Ishikawa (cell line): Measurements from ENCODE around the gene SREK1IP1.

ENCODE experiments used
- CEBPB ChIP-seq: IDR thresholded peaks from 2 replicates; pipeline ENCODE4 v1.6.1; 2012
- CREB1 ChIP-seq: IDR thresholded peaks from 2 replicates; pipeline ENCODE4 v1.6.1; 2012; ENCODE audit warnings: low read depth
- EGR1 ChIP-seq: IDR thresholded peaks from 2 replicates; pipeline ENCODE4 v1.6.1; 2012
- EP300 ChIP-seq: IDR thresholded peaks from 2 replicates; pipeline ENCODE4 v1.6.1; 2012; ENCODE audit warnings: borderline replicate concordance
- FOXM1 ChIP-seq: IDR thresholded peaks from 2 replicates; pipeline ENCODE4 v1.6.1; 2012; ENCODE audit warnings: low read depth, borderline replicate concordance
- MAX ChIP-seq: IDR thresholded peaks from 2 replicates; pipeline ENCODE4 v1.6.1; 2012
- NFIC ChIP-seq: IDR thresholded peaks from 2 replicates; pipeline ENCODE4 v1.6.1; 2012
- RAD21 ChIP-seq: IDR thresholded peaks from 2 replicates; pipeline ENCODE4 v1.6.1; 2012; ENCODE audit warnings: low read depth
- TAF1 ChIP-seq: IDR thresholded peaks from 2 replicates; pipeline ENCODE4 v1.6.1; 2012; ENCODE audit warnings: low read depth, mild to moderate bottlenecking
- TCF12 ChIP-seq: IDR thresholded peaks from 2 replicates; pipeline ENCODE4 v1.6.1; 2012; ENCODE audit warnings: low read depth
- TEAD4 ChIP-seq: IDR thresholded peaks from 2 replicates; pipeline ENCODE4 v1.6.1; 2012
- USF1 ChIP-seq: IDR thresholded peaks from 2 replicates; pipeline ENCODE4 v1.6.1; 2012
- YY1 ChIP-seq: IDR thresholded peaks from 2 replicates; pipeline ENCODE4 v1.6.1; 2012; ENCODE audit warnings: low read depth
- ZBTB7A ChIP-seq: IDR thresholded peaks from 2 replicates; pipeline ENCODE4 v1.6.1; 2012; ENCODE audit warnings: low read depth
- TF ChIP-seq, protein P1 (sequence below): IDR thresholded peaks from 2 replicates; pipeline ENCODE4 v1.6.1; 2012; ENCODE audit warnings: low read depth, mild to moderate bottlenecking

The SREK1IP1 gene

DNA sequence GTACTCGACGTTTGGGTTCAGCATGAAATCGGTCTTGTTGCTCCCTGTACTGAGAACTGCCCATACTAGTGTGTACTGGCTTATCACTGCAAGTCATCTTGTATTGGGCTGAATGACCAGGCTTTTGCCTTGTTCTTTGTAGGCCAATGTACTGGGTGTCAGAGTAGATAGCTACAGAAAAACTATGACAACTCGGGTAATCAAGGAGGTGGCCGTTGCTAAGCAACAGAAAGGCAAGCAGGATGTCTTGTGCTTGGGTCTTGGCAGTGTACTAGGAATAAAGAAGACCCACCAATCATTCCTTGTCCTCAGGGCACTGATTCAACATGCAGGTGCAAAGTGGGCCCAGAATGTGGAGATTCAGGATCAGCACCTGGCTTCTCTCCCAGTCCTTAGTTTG is 90.1 kb downstream of the SREK1IP1 start:
- TF ChIP-seq CREB1 (no peak), TCF12 (no peak)

DNA sequence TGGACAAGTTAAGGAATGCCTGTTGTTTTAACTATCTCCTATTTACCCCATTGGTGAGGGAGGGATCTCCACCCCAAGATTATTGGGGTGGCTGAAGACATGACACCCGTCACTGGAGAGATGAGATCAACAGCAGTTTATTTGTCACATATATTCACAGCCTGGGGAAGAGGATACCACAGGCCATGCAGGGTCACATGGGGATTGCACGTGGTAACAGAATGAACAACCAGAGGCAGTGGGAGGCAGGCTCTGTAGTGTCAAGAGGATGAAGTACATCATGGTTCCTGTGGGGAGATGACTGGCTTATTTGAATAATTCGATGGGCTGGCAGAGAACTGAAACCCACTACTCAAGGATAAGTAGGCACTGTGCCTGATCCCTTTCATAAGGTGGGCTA is 96.8 kb downstream of the SREK1IP1 start:
- no peak for TF ChIP-seq TEAD4
- no peak for TF ChIP-seq ZBTB7A
- no peak for TF ChIP-seq NFIC
- no peak for TF ChIP-seq EP300
- TF ChIP-seq YY1: no peak
- TF ChIP-seq RAD21: no peak
- no peak for TF ChIP-seq EGR1
- TF ChIP-seq CREB1: no peak
- TF ChIP-seq TAF1: no peak
- TF ChIP-seq, protein P1, sequence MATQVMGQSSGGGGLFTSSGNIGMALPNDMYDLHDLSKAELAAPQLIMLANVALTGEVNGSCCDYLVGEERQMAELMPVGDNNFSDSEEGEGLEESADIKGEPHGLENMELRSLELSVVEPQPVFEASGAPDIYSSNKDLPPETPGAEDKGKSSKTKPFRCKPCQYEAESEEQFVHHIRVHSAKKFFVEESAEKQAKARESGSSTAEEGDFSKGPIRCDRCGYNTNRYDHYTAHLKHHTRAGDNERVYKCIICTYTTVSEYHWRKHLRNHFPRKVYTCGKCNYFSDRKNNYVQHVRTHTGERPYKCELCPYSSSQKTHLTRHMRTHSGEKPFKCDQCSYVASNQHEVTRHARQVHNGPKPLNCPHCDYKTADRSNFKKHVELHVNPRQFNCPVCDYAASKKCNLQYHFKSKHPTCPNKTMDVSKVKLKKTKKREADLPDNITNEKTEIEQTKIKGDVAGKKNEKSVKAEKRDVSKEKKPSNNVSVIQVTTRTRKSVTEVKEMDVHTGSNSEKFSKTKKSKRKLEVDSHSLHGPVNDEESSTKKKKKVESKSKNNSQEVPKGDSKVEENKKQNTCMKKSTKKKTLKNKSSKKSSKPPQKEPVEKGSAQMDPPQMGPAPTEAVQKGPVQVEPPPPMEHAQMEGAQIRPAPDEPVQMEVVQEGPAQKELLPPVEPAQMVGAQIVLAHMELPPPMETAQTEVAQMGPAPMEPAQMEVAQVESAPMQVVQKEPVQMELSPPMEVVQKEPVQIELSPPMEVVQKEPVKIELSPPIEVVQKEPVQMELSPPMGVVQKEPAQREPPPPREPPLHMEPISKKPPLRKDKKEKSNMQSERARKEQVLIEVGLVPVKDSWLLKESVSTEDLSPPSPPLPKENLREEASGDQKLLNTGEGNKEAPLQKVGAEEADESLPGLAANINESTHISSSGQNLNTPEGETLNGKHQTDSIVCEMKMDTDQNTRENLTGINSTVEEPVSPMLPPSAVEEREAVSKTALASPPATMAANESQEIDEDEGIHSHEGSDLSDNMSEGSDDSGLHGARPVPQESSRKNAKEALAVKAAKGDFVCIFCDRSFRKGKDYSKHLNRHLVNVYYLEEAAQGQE: no peak
- no peak for TF ChIP-seq MAX
- no peak for TF ChIP-seq FOXM1
- TF ChIP-seq CEBPB: no peak
- no peak for TF ChIP-seq TCF12
- TF ChIP-seq USF1: no peak

- TF ChIP-seq YY1 (no peak), NFIC (no peak), MAX (no peak), EP300 (no peak), USF1 (no peak), EGR1 (no peak), TAF1 (no peak), FOXM1 (no peak), CEBPB (no peak), ZBTB7A (no peak), CREB1 (no peak), RAD21 (no peak), TCF12 (no peak), TEAD4 (no peak)
- TF ChIP-seq, protein P1: no peak
Measured at GRCh38 chr5:64670277-64670676, 98.2 kb downstream of the SREK1IP1 start.
